Heart right ventricle (tissue), 16 donors: ENCODE data around the gene KCNK3. TPM values are rescaled to one million over a fixed set of nuclear protein-coding genes. Genes with fewer than 3 reads are reported as not detected.

Experiments
- ATAC-seq, 8 donors: fragments of 200-7000 bp; cut with Tn5 transposase; one replicate each; pipeline ENCODE4 v1.9.1; 2020; ENCODE audit warnings: mild to moderate bottlenecking in 8 of 8, moderate library complexity in 8 of 8, moderate number of reproducible peaks in 1 of 8
- DNase-seq, 2 donors: peaks; one replicate each; pipeline ENCODE4 v3.0.0-alpha.2; 2020
- H3K27ac ChIP-seq, 10 donors: fragments of 200-600 bp; sonication (generic) in 2 of 10; one replicate each; pipeline versions ENCODE4 v1.5.0 to v1.8.0; 2020 to 2022; ENCODE audit warnings: mild to moderate bottlenecking in 3 of 10
- H3K27me3 ChIP-seq, 7 donors: fragments of 200-600 bp; one replicate each; pipeline ENCODE4 v1.8.0; 2021 to 2022; ENCODE audit warnings: mild to moderate bottlenecking in 2 of 7
- H3K36me3 ChIP-seq, 9 donors: fragments of 200-600 bp; sonication (generic) in 1 of 9; one replicate each; pipeline versions ENCODE4 v1.5.0 to v1.8.0; 2020 to 2022; ENCODE audit warnings: mild to moderate bottlenecking in 2 of 9
- H3K4me1 ChIP-seq, 9 donors: fragments of 200-600 bp; sonication (generic) in 1 of 9; one replicate each; pipeline versions ENCODE4 v1.5.0 to v1.8.0; 2020 to 2022; ENCODE audit warnings: mild to moderate bottlenecking in 4 of 9
- H3K4me3 ChIP-seq, 10 donors: fragments of 200-600 bp; sonication (generic) in 2 of 10; one replicate each; pipeline versions ENCODE4 v1.5.0 to v1.8.0; 2020 to 2022; ENCODE audit warnings: mild to moderate bottlenecking in 7 of 10, moderate library complexity in 2 of 10
- H3K9me3 ChIP-seq, 11 donors: fragments of 200-600 bp in 10 of 11; sonication (generic) in 2 of 11; one replicate each; pipeline versions ENCODE4 v1.5.0 to v1.8.0; 2013 to 2022; ENCODE audit warnings: mild to moderate bottlenecking in 2 of 11, control low read depth in 1 of 11, moderate library complexity in 1 of 11
- whole genome bisulfite sequencing, 2 donors: extraction: QIAGEN DNeasy Blood & Tissue Kit; methylation state at CpG; one replicate each; pipeline ENCODE4 v1.1.7; 2013; ENCODE audit warnings: inconsistent platforms in 1 of 2; 5-methylcytosine and 5-hydroxymethylcytosine counted together
- intact Hi-C, 10 donors: fragments of 100-400 bp; cut with DNase I; formaldehyde crosslinking; loops; one replicate each; pipeline versions ENCODE4 v1.11.1 to v1.14.2; 2022
- polyA plus RNA-seq, 2 donors: library from polyadenylated mRNA; stranded (reverse); fragments of 200-250 nt; gene quantifications; one replicate each; pipeline ENCODE4 v1.2.3, GENCODE V29; 2013
- total RNA-seq, 10 donors: library from RNA; stranded (reverse); fragmentation: NEBNext Ultra II Directional in 3 of 10; extraction: Animal tissue kit (Norgen Biotek cat#: 25700) in 3 of 10; gene quantifications; one replicate each; pipeline versions ENCODE4 v1.2.1 to v1.2.4, GENCODE V29; 2021 to 2023
- TF ChIP-seq, protein P1 (sequence below), 9 donors: fragments of 200-600 bp; sonication (generic) in 2 of 9; IDR thresholded peaks; one replicate each; pipeline versions ENCODE4 v1.5.0 to v1.8.0; 2021 to 2022; ENCODE audit warnings: antibody characterized with exemption in 9 of 9, mild to moderate bottlenecking in 5 of 9, moderate library complexity in 1 of 9
- donor health status: Arrhythmogenic right ventricular cardiomyopathy.
- donor health status: ischemic (EF 13 %, LVEDD 7.1; RV severe dilation, severe dysfunction).
- donor health status: healthy with polysubstance abuse.
- donor health status: DM: no; HTN: yes; CAD: no.
- donor health status: DM: no; HTN: no; CAD: no.
- donor health status: ischemic (EF 25% LVEDD 6.9; RV normal size, moderate dysfunction).
- donor health status: ischemic (EF 25% LVEDD 5.7; RV mildly dilated, moderate dysfunction).
- donor health status: healthy.
- donor health status: DM: yes; HTN: yes; CAD: no.
- donor health status: Ischemic cardiomyopathy.
- donor health status: ischemic (EF 35%, LVEDD 5.7; RV mildly dilated, moderate dysfunction).
- donor health status: nonischemic (EF 11% LVEDD 7.7; RV severe dilation, severe dysfunction).
- donor health status: DM: yes; HTN: yes; CAD: no.
- donor health status: PGD.
- donor health status: ischemic (EF 29% LVEDD 5.4; RV normal size, mild dysfunction).
- donor health status: nonischemic (EF 23%, LVEDD 6.1; RV moderate dilation, normal function).

The KCNK3 gene
- total and polyA plus RNA-seq, 12 donors = 0.19 to 6.8 (median 0.99) TPM

DNA sequence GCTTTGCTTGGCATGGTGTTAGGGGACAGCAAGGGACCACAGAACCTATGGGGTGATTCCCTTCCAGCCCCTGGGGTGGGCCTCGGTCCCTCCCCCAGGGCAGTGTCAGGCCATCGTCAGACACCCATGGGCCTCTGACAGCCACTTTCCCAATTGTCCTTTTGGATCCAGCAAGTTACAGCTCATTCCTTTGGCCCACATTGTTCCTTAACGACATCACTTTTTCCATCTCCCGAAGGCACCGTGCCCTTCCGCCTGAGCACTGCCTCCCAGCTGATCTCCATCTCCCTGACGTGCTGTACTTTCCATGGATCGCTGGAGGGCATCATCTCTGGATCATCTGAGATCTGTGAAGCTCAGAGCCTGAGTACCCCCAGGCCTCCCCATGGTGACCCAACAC is 10.4 kb upstream of the KCNK3 start:
- Histone ChIP-seq H3K4me3 (no peak overlapping the region), H3K36me3 (no peaks in the 10 kb centered on the region), H3K4me1 (peaks cover 0 to 5% (median 0%) of the 10 kb centered on the region in 9 donors), H3K9me3 (peaks cover 0 to 7% (median 0%) of the 10 kb centered on the region in 11 donors), H3K27me3 (peaks cover 0 to 11% (median 0%) of the 10 kb centered on the region in 7 donors), H3K27ac (no peak overlapping the region)
- TF ChIP-seq, protein P1, sequence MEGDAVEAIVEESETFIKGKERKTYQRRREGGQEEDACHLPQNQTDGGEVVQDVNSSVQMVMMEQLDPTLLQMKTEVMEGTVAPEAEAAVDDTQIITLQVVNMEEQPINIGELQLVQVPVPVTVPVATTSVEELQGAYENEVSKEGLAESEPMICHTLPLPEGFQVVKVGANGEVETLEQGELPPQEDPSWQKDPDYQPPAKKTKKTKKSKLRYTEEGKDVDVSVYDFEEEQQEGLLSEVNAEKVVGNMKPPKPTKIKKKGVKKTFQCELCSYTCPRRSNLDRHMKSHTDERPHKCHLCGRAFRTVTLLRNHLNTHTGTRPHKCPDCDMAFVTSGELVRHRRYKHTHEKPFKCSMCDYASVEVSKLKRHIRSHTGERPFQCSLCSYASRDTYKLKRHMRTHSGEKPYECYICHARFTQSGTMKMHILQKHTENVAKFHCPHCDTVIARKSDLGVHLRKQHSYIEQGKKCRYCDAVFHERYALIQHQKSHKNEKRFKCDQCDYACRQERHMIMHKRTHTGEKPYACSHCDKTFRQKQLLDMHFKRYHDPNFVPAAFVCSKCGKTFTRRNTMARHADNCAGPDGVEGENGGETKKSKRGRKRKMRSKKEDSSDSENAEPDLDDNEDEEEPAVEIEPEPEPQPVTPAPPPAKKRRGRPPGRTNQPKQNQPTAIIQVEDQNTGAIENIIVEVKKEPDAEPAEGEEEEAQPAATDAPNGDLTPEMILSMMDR (IDR thresholded peaks at IDR 0.05) = no peak
- 50 to 55% methylated on average over 8 of the region's 8 CpGs for WGBS, 2 donors
- DNase-seq = no peak
- intact Hi-C loops = no loop called here
- peak in 4 of 8 donors; percentile 24 to 46 (median 41) for ATAC-seq

DNA sequence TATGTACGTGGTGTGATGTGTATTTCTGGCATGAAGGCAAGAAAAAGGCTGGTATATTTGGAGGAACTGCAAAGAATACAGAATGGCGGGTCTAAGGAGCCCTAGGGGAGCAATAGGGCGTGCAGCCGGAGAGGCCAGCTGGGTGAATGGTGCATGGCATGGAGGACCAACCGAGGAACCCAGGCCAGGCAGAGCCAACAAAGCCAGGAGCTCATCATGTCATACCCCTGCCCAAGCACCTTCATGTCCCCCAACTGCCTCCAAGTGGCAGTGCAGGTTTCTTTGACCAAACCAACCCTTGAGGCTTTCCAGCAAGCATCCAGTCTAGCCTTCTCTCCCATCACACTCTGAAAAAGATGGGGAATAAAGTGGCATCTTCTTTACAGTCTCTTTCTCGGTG is 8.9 kb upstream of the KCNK3 start:
- TF ChIP-seq, protein P1 (IDR thresholded peaks at IDR 0.05) = no peak
- no peak overlapping the region for H3K27ac ChIP-seq
- DNase-seq (no peak), ATAC-seq (no peak)
- no peak overlapping the region for H3K4me3 ChIP-seq
- no peaks in the 10 kb centered on the region for H3K36me3 ChIP-seq
- peaks cover 0 to 5% (median 0%) of the 10 kb centered on the region in 9 donors for H3K4me1 ChIP-seq
- WGBS, 2 donors = 90 to 91% methylated on average over 6 of the region's 6 CpGs
- no peaks in the 10 kb centered on the region for H3K9me3 ChIP-seq
- H3K27me3 ChIP-seq = peaks cover 0 to 19% (median 0%) of the 10 kb centered on the region in 7 donors
- intact Hi-C loops = no loop called here

DNA sequence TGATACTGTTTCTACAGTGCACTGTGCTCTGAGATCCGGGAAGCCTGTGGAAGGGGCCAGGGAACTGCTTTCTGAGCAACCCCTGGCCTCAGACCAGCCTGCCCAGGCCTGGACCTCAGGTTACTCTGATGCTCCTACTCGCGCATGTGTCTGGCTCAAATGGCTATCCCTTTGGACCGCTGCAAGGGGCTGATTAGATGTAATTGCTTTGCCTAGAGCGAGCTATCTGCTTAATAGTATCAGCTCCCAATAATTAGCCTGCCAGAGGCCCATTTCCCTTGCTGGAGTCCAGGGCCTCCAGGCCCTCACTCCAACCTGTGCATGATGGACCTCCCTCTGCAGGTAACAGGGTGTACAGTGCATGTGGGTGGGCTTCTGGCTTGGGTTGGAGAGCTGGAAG is 7.2 kb upstream of the KCNK3 start:
- ATAC-seq (no peak), DNase-seq (no peak)
- Histone ChIP-seq H3K27me3 (peaks cover 0 to 27% (median 0%) of the 10 kb centered on the region in 7 donors), H3K9me3 (no peaks in the 10 kb centered on the region), H3K36me3 (no peaks in the 10 kb centered on the region), H3K4me3 (no peak overlapping the region), H3K4me1 (peaks cover 0 to 5% (median 0%) of the 10 kb centered on the region in 9 donors), H3K27ac (no peak overlapping the region)
- intact Hi-C loops = no loop called here
- TF ChIP-seq, protein P1 (IDR thresholded peaks at IDR 0.05) = no peak
- 82 to 84% methylated on average over 5 of the region's 5 CpGs for WGBS, 2 donors

DNA sequence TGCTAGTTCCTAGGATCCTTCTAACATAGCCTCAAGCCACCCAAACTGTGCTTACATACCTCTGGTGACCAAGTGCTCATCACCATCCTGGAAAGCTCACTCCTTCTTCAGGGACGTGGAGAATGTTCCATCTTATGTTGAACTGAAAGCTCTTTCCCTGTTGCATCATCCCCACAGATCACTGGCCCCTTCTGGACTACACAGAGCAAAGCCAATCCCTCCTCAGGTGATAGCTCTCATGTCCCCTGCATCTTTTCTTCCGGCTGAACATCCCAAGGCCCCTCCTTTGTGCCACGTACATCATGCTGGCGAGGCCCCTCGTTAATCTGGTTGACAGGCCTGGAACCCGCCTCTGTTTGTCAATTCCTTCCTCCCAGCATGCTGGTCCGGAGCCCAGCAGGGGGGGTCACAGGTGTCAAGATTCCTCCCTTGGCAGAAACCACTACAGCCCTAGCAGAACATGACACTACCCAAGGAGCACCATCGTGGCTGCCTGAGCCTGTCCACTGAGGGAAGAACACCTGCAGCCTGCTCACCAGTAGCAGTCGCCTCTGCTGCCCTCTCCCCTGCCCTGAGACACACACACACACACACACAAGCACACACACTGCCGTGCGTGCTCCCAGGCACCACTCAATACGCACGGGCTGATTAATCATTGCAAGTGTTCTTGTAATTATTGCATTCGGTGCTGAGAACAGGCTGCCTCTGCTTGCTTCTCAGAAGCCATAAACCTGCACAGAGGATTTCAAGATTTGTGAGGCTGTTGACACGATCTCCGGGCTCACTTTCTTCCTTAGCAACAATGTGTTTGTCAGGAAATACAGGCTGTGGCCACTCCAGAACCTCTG is 6.3 kb upstream of the KCNK3 start:
- intact Hi-C loops = no loop called here

More for the DNA sequence above, 6.3 kb upstream of the KCNK3 start:
- Histone ChIP-seq H3K27me3 (peaks cover 0 to 35% (median 0%) of the 10 kb centered on the region in 7 donors), H3K36me3 (no peaks in the 10 kb centered on the region), H3K27ac (no peak overlapping the region), H3K4me1 (peaks cover 0 to 8% (median 0%) of the 10 kb centered on the region in 9 donors), H3K4me3 (no peak overlapping the region), H3K9me3 (no peaks in the 10 kb centered on the region)
- TF ChIP-seq, protein P1 (IDR thresholded peaks at IDR 0.05) = no peak
- DNase-seq (no peak), ATAC-seq (no peak)
- WGBS, 2 donors = 44 to 49% methylated on average over 16 of the region's 16 CpGs
